ENCODE results near the gene MB21D2.

- TF ChIP-seq CTCF (conservative IDR thresholded peaks at IDR 0.05; ENCODE audit: low read depth, low read length) = no peak
- TF ChIP-seq EZH2 (IDR thresholded peaks at IDR 0.05; ENCODE audit: low read length, unreplicated experiment) = no peak
These were observed 65.8 kb downstream of the MB21D2 start for GRCh38 chr3:192851821-192852372.
